Esophagus squamous epithelium (tissue), 4 donors: Measurements from ENCODE around the gene MBD4.
"Not testable (repeated sequence)": the region's sequence is repeated elsewhere in the genome, so short reads cannot be mapped to it uniquely, and the experiment has no call there.

Source experiments
- CTCF ChIP-seq, 6 experiments: fragments of 450-650 bp in 4 of 6; fragments of 200-600 bp in 2 of 6; sonication (generic) in 2 of 6; IDR thresholded peaks; one replicate each; pipeline ENCODE4 v1.5.1; 2016 to 2019; ENCODE audit warnings: antibody characterized with exemption in 6 of 6, mild to moderate bottlenecking in 4 of 6, moderate library complexity in 4 of 6
- POLR2A ChIP-seq, 4 donors: fragments of 450-650 bp; IDR thresholded peaks; one replicate each; pipeline ENCODE4 v1.6.1; 2017; ENCODE audit warnings: antibody characterized with exemption in 4 of 4, mild to moderate bottlenecking in 4 of 4, moderate library complexity in 3 of 4

- TF ChIP-seq CTCF, POLR2A (IDR thresholded peaks at IDR 0.05): not testable (repeated sequence)
These were observed 48.2 kb upstream of the MBD4 start for GRCh38 chr3:129487868-129488335.
